ENCODE data around the gene ZDHHC14.

GRCh38 chr6:157570104-157570503 is 189.1 kb downstream of the ZDHHC14 start:
- TF ChIP-seq, protein P1, sequence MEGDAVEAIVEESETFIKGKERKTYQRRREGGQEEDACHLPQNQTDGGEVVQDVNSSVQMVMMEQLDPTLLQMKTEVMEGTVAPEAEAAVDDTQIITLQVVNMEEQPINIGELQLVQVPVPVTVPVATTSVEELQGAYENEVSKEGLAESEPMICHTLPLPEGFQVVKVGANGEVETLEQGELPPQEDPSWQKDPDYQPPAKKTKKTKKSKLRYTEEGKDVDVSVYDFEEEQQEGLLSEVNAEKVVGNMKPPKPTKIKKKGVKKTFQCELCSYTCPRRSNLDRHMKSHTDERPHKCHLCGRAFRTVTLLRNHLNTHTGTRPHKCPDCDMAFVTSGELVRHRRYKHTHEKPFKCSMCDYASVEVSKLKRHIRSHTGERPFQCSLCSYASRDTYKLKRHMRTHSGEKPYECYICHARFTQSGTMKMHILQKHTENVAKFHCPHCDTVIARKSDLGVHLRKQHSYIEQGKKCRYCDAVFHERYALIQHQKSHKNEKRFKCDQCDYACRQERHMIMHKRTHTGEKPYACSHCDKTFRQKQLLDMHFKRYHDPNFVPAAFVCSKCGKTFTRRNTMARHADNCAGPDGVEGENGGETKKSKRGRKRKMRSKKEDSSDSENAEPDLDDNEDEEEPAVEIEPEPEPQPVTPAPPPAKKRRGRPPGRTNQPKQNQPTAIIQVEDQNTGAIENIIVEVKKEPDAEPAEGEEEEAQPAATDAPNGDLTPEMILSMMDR (IDR thresholded peaks at IDR 0.05) = no peak
- no peak for TF ChIP-seq POLR2A (IDR thresholded peaks at IDR 0.05)

Measured in Peyer's patch (tissue), 4 donors.